Activated CD4-positive, CD25-positive, alpha-beta regulatory T cell treated with anti-CD3 and anti-CD28 coated beads, Interleukin-2, amount 50 U/mL, for 24 hours (primary cell): ENCODE measurements around the gene KLHL28.

Experiments used
- ATAC-seq, 2 donors: fragments of 150-1000 bp; cut with Tn5 transposase; one replicate each; pipeline ENCODE4 v1.10.0; 2021; ENCODE audit warnings: mild to moderate bottlenecking in 1 of 2, moderate library complexity in 1 of 2

Gene KLHL28

DNA sequence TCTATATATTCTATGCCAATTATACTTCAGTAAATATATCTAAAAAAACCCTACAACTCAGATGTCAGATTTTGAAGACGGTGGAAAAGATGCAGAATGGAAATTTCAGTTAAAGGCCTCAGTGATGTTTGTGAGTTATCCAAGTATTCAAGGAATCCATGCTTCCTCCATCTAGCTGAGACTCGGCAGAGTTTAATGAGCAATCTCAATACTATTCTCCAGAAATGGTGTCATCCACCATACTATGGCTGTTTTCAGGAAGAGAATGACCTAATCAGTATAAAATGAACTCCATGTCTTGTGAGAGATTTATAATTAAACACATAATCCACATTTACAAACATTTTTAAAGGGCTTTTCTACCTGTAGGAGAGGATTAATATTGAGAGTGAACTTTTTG, 66.0 kb downstream of the KLHL28 start:
- ATAC-seq: no peak

DNA sequence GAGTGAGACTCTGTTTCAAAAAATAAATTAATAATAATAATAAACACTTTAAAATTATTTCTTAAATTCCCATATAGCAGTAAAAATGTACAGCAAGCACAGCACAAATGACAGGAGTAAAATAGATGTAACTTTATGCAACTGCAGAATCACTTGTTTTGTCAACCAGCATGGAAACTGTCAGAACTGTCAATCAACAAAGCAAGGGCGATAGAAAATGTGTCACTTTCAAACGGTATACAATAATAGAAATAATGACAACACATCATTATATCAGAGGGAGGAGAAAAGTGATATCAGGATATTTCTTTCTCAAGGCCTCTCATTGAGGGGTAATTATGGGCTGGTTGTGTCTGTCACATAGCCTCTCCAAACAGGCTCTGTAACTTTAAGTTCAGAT, 68.2 kb downstream of the KLHL28 start:
- ATAC-seq: no peak

DNA sequence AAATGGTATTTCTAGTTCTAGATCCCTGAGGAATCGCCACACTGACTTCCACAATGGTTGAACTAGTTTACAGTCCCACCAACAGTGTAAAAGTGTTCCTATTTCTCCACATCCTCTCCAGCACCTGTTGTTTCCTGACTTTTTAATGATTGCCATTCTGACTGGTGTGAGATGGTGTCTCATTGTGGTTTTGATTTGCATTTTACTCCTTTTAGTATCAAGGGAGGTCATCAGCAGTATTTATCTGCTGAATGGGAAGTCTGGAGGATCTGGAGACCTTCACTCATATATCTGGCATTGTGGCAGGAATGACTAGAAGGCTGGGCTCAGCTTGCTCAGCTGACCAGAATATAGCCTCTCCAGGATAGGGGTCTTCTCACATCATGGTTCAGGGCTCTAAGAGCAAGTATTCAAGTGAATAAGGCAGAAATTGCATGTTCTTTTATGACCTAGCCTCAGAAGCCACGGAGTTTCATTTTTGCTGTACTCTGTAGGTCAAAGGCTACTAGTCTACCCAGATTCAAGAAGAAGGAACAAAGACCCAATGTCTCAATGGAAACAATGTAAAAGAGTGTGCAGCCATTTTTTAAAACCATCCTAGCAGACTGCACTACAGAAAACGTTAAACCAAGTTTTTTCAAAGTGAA, 69.9 kb downstream of the KLHL28 start:
- ATAC-seq: peak in 1 of 2 donors; percentile 5

GRCh38 chr14:44889595-44890471, 71.9 kb downstream of the KLHL28 start:
- ATAC-seq: no peak

DNA sequence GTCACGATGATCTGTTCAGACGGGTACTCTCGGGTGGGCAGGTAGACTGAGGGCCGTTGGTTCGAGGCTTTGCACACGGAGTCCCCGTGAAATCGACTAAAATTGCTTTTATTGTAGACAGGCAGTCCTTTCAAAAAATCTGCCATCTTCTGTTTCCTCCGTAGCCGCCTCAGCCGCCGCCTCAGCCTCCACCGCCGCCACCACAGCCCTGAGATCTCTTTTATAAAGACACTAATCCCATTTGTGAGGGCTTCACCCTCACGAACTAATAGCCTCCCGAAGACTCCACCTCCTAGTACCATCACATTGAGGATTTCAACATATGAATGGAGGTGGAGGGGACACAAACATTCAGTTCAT, 74.2 kb downstream of the KLHL28 start:
- ATAC-seq: no peak

GRCh38 chr14:44886860-44887595, 74.7 kb downstream of the KLHL28 start:
- ATAC-seq: no peak

DNA sequence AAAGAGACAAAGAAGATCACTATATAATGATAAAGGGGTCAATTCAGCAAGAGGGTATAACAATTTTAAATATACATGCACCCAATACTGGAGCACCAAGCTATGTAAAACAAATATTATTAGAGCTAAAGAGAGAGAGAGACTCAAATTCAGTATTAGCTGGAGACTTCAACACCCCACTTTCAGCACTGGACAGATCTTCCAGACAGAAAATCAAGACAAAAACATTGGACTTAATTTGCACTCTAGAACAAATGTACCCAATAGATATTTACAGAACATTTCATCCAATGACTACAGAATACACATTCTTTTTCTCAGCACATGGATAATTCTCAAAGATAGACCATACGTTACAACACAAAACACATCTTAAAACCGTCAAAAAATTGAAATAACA, 81.0 kb downstream of the KLHL28 start:
- no peak for ATAC-seq
